CD4-positive, alpha-beta T cell (primary cell): ENCODE data around the gene ADARB2. TPM values are rescaled to one million over a fixed set of nuclear protein-coding genes. Genes with fewer than 3 reads are reported as not detected.

Source experiments
- ATAC-seq: fragments of 200-7000 bp; cut with Tn5 transposase; one replicate; pipeline ENCODE4 v1.10.0; 2022; ENCODE audit warnings: mild to moderate bottlenecking; ENCODE audit not compliant: poor library complexity
- CTCF ChIA-PET: fragments of 350-600 bp; sonication (Branson Sonifier 250); formaldehyde crosslinking; loops from one replicate; lab custom pipeline; 2021; ENCODE audit warnings: antibody characterized with exemption, inconsistent platforms; lab: Charles Lee
- POLR2A ChIA-PET: fragments of 350-600 bp; sonication (Branson Sonifier 250); formaldehyde crosslinking; loops from one replicate; lab custom pipeline; 2021; ENCODE audit warnings: antibody characterized with exemption, inconsistent platforms; lab: Charles Lee
- DNase-seq, 14 experiments: peaks; one replicate each; pipeline ENCODE4 v3.0.0-alpha.2; 2013 to 2020; ENCODE audit warnings: mixed read lengths in 2 of 14
- H3K27ac ChIP-seq, 2 donors: one replicate each; pipeline versions ENCODE4 v1.5.1 to v1.7.0; 2013; ENCODE audit warnings: low read length in 2 of 2, low read depth in 1 of 2, mild to moderate bottlenecking in 1 of 2
- H3K27me3 ChIP-seq, 2 experiments: 1 replicate in 1 of 2; 2 replicates in 1 of 2; pipeline versions ENCODE4 v1.6.1 to v1.7.0; 2013; ENCODE audit warnings: low read length in 2 of 2, control low read depth in 1 of 2, mild to moderate bottlenecking in 1 of 2, moderate library complexity in 1 of 2; ENCODE audit not compliant: insufficient read depth in 2 of 2, control insufficient read depth in 1 of 2
- H3K36me3 ChIP-seq: one replicate; pipeline ENCODE4 v1.6.1; 2013; ENCODE audit warnings: low read length, control low read depth; ENCODE audit not compliant: insufficient read depth
- H3K4me1 ChIP-seq: one replicate; pipeline ENCODE4 v1.6.1; 2013; ENCODE audit warnings: low read length, control low read depth; ENCODE audit not compliant: insufficient read depth
- H3K4me3 ChIP-seq: one replicate; pipeline ENCODE4 v1.5.1; 2013; ENCODE audit warnings: mild to moderate bottlenecking, low read length, moderate library complexity
- H3K9me3 ChIP-seq, 2 experiments: 1 replicate in 1 of 2; 2 replicates in 1 of 2; pipeline versions ENCODE4 v1.6.1 to v1.7.0; 2013; ENCODE audit warnings: low read length in 2 of 2, mild to moderate bottlenecking in 2 of 2, control low read depth in 1 of 2, moderate library complexity in 1 of 2; ENCODE audit not compliant: control insufficient read depth in 1 of 2, insufficient read depth in 1 of 2
- H3K27ac Mint-ChIP-seq: one replicate; pipeline ENCODE4 v1.8.0; 2020; ENCODE audit warnings: mixed read lengths
- H3K27me3 Mint-ChIP-seq: one replicate; pipeline ENCODE4 v1.8.0; 2021; ENCODE audit warnings: mixed read lengths
- H3K36me3 Mint-ChIP-seq: one replicate; pipeline ENCODE4 v1.8.0; 2021; ENCODE audit warnings: low read depth, mixed read lengths
- H3K4me1 Mint-ChIP-seq: one replicate; pipeline ENCODE4 v1.8.0; 2021; ENCODE audit warnings: low read depth, mixed read lengths
- H3K4me3 Mint-ChIP-seq: one replicate; pipeline ENCODE4 v1.8.0; 2020; ENCODE audit warnings: mild to moderate bottlenecking, mixed read lengths
- H3K9me3 Mint-ChIP-seq: one replicate; pipeline ENCODE4 v1.8.0; 2020; ENCODE audit warnings: mixed read lengths
- CTCF ChIP-seq: fragments of 200-600 bp; IDR thresholded peaks from one replicate; pipeline ENCODE4 v1.8.0; 2022; ENCODE audit warnings: antibody characterized with exemption, mild to moderate bottlenecking
- intact Hi-C, 2 experiments: fragments of 100-400 bp; cut with DNase I in 1 of 2; cut with micrococcal nuclease in 1 of 2; formaldehyde crosslinking; loops; one replicate each; pipeline versions ENCODE4 v1.15.1 to v1.9.0; 2023 to 2025; cut with DNase I, micrococcal nuclease
- total RNA-seq, 174 experiments: library from RNA in 2 of 174; stranded (reverse) in 2 of 174; gene quantifications; one replicate each; pipeline ENCODE4 v1.2.3 and lab custom pipeline; 2021 to 2026

The ADARB2 gene
- total RNA-seq, 2 experiments from 2014 or later = 0.14 TPM; not detected in 1

GRCh38 chr10:1468811-1469210 lies 268.5 kb downstream of the ADARB2 start:
- H3K36me3 Mint-ChIP-seq = no peaks in the 10 kb centered on the region
- intact Hi-C loops = no loop called here
- ChIA-PET CTCF (no interaction called here), POLR2A (no interaction called here)
- DNase-seq = no peak
- Histone ChIP-seq H3K4me3 (no peak overlapping the region), H3K36me3 (no peaks in the 10 kb centered on the region), H3K27ac (no peak overlapping the region), H3K9me3 (no peaks in the 10 kb centered on the region), H3K27me3 (no peaks in the 10 kb centered on the region), H3K4me1 (no peaks in the 10 kb centered on the region)
- H3K4me1 Mint-ChIP-seq = no peaks in the 10 kb centered on the region
- no peak for ATAC-seq
- H3K27me3 Mint-ChIP-seq = peaks cover 5% of the 10 kb centered on the region
- H3K27ac Mint-ChIP-seq = no peak overlapping the region
- no peak for TF ChIP-seq CTCF
- H3K9me3 Mint-ChIP-seq = no peaks in the 10 kb centered on the region
- H3K4me3 Mint-ChIP-seq = no peak overlapping the region

DNA sequence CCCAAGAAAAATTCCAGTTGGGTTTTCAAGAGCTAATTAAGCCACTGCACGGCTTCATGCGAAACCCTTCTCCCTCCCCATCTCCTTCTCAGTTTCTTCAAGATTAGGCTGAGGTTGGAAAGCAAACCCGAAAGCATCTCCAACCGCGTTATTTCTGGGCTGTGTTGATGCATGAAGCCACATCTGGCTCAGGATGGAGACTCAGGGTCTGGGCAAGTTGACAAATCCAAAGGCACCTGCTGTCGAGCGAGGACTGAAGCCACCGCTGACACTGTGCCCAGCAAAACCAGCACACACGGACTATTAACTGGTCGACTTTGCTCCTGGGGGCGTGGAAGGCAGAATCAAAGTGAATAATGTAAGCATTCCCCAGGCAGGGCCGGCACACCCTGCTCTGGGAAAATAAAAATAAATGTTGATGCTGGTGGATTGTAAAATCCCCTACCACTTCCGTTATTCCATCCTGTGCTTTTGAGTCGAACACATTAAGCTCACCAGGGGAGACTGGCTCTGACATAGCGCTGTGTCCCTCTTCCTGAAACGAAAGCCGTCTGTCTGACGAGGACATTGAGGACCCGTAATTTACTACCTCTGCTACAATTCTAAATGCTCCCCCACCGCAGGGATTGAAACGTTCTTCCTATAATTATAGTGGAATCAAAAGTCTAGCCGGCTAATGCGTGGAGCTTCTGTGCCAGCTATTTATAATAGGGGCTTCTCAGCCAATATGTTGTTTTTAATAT lies 269.8 kb downstream of the ADARB2 start:
- H3K9me3 ChIP-seq = no peaks in the 10 kb centered on the region
- POLR2A ChIA-PET = no interaction called here
- no peaks in the 10 kb centered on the region for H3K4me1 ChIP-seq
- no peaks in the 10 kb centered on the region for H3K4me1 Mint-ChIP-seq
- no peaks in the 10 kb centered on the region for H3K36me3 ChIP-seq
- ATAC-seq = no peak
- no peaks in the 10 kb centered on the region for H3K27me3 ChIP-seq
- no peak for TF ChIP-seq CTCF
- no peak overlapping the region for H3K4me3 Mint-ChIP-seq
- no peak overlapping the region for H3K4me3 ChIP-seq
- H3K27me3 Mint-ChIP-seq = peaks cover 3% of the 10 kb centered on the region
- CTCF ChIA-PET = no interaction called here
- H3K27ac Mint-ChIP-seq = no peak overlapping the region
- DNase-seq = no peak
- no peak overlapping the region for H3K27ac ChIP-seq
- intact Hi-C loops = no loop called here
- H3K9me3 Mint-ChIP-seq = no peaks in the 10 kb centered on the region
- H3K36me3 Mint-ChIP-seq = no peaks in the 10 kb centered on the region

DNA sequence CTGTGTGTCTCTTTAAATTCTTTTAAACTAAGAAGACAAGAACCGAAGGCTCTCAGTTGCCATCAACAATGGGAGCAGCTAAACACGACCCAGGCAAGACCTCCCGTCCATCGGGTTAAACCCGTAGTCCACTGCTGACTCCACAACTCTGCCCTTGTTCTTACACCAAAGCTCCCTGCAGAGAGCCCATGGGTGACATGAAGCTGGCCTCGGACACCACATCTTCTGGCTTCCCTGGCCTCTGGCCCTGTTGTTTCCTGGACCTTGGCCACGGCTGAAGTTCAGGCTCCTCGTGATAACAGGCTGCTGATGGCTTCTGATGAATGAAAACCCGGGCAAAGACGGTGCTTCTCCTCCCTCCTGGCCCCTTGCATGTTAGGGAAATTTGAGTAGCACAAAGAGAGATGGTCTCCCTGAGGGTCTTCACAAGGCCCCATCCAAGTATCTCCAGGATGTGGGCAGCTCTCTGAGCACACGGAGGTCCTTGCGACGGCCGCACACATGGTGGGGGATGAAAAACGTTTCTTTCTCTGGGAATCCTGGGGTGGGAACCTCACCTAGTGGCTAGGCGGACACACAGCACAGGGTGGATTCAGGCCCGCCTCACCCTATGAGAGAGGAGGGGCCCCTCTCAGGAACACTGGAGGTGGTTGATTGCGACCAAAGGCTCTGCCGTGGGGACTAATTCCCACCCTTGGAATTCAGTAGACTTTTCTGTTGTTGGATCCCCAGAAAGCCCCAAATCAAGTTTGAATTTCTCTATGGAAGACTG lies 271.1 kb downstream of the ADARB2 start:
- Mint-ChIP-seq H3K27me3 (peaks cover 3% of the 10 kb centered on the region), H3K9me3 (no peaks in the 10 kb centered on the region), H3K4me1 (no peaks in the 10 kb centered on the region), H3K36me3 (no peaks in the 10 kb centered on the region), H3K27ac (no peak overlapping the region), H3K4me3 (no peak overlapping the region)
- POLR2A ChIA-PET = no interaction called here
- CTCF ChIA-PET = no interaction called here
- no peaks in the 10 kb centered on the region for H3K9me3 ChIP-seq
- intact Hi-C loops = no loop called here
- H3K4me3 ChIP-seq = no peak overlapping the region
- no peaks in the 10 kb centered on the region for H3K4me1 ChIP-seq
- no peak overlapping the region for H3K27ac ChIP-seq
- TF ChIP-seq CTCF = no peak
- no peak for DNase-seq
- ATAC-seq = no peak
- no peaks in the 10 kb centered on the region for H3K36me3 ChIP-seq
- H3K27me3 ChIP-seq = no peaks in the 10 kb centered on the region
